ENCODE measurements around the gene INPP5D.

Gene INPP5D

GRCh38 chr2:233042549-233042948 lies 17.6 kb upstream of the INPP5D start:
- no peak for TF ChIP-seq RAD21 (IDR thresholded peaks at IDR 0.05; ENCODE audit: low read depth)
- TF ChIP-seq TEAD4 (IDR thresholded peaks at IDR 0.05), result no peak
- no peak for TF ChIP-seq REST (IDR thresholded peaks at IDR 0.05; ENCODE audit: low read depth)
- TF ChIP-seq NFIC (IDR thresholded peaks at IDR 0.05), result no peak
- no peak for TF ChIP-seq ZBTB7A (IDR thresholded peaks at IDR 0.05; ENCODE audit: low read depth)

- TF ChIP-seq ZBTB7A (IDR thresholded peaks at IDR 0.05; ENCODE audit: low read depth) (no peak), REST (IDR thresholded peaks at IDR 0.05; ENCODE audit: low read depth) (no peak), RAD21 (IDR thresholded peaks at IDR 0.05; ENCODE audit: low read depth) (no peak)
These were observed 15.1 kb upstream of the INPP5D start for GRCh38 chr2:233044974-233045605.

GRCh38 chr2:233047206-233047605 lies 12.9 kb upstream of the INPP5D start:
- TF ChIP-seq FOXM1 (IDR thresholded peaks at IDR 0.05; ENCODE audit: borderline replicate concordance, low read depth) (no peak), ZBTB7A (IDR thresholded peaks at IDR 0.05; ENCODE audit: low read depth) (no peak), REST (IDR thresholded peaks at IDR 0.05; ENCODE audit: low read depth) (no peak), EP300 (IDR thresholded peaks at IDR 0.05; ENCODE audit: borderline replicate concordance) (no peak), YY1 (IDR thresholded peaks at IDR 0.05; ENCODE audit: low read depth) (no peak), EGR1 (IDR thresholded peaks at IDR 0.05) (no peak), CREB1 (IDR thresholded peaks at IDR 0.05; ENCODE audit: low read depth) (no peak), RAD21 (IDR thresholded peaks at IDR 0.05; ENCODE audit: low read depth) (no peak), MAX (IDR thresholded peaks at IDR 0.05) (no peak), TAF1 (IDR thresholded peaks at IDR 0.05; ENCODE audit: low read depth) (no peak), TEAD4 (IDR thresholded peaks at IDR 0.05) (no peak), TCF12 (IDR thresholded peaks at IDR 0.05; ENCODE audit: low read depth) (no peak), CEBPB (IDR thresholded peaks at IDR 0.05) (no peak), USF1 (IDR thresholded peaks at IDR 0.05) (no peak), NFIC (IDR thresholded peaks at IDR 0.05) (no peak)

GRCh38 chr2:233047667-233048066 lies 12.5 kb upstream of the INPP5D start:
- TF ChIP-seq TEAD4 (IDR thresholded peaks at IDR 0.05) (no peak), YY1 (IDR thresholded peaks at IDR 0.05; ENCODE audit: low read depth) (no peak), MAX (IDR thresholded peaks at IDR 0.05) (no peak), RAD21 (IDR thresholded peaks at IDR 0.05; ENCODE audit: low read depth) (no peak), TAF1 (IDR thresholded peaks at IDR 0.05; ENCODE audit: low read depth) (no peak), EGR1 (IDR thresholded peaks at IDR 0.05) (no peak), REST (IDR thresholded peaks at IDR 0.05; ENCODE audit: low read depth) (no peak), ZBTB7A (IDR thresholded peaks at IDR 0.05; ENCODE audit: low read depth) (no peak), FOXM1 (IDR thresholded peaks at IDR 0.05; ENCODE audit: borderline replicate concordance, low read depth) (no peak), TCF12 (IDR thresholded peaks at IDR 0.05; ENCODE audit: low read depth) (no peak), NFIC (IDR thresholded peaks at IDR 0.05) (no peak), USF1 (IDR thresholded peaks at IDR 0.05) (no peak), CEBPB (IDR thresholded peaks at IDR 0.05) (no peak), EP300 (IDR thresholded peaks at IDR 0.05; ENCODE audit: borderline replicate concordance) (no peak), CREB1 (IDR thresholded peaks at IDR 0.05; ENCODE audit: low read depth) (no peak)
